GM19099 (cell line): ENCODE measurements around the gene RNGTT.

ENCODE experiments used
- POLR2A ChIP-seq: IDR thresholded peaks from 3 replicates; pipeline ENCODE4 v1.6.1; 2011; ENCODE audit warnings: low read depth; ENCODE audit not compliant: insufficient read length; ENCODE audit errors: extremely low read depth

Gene RNGTT

GRCh38 chr6:88679841-88680240 is 283.6 kb downstream of the RNGTT start:
- TF ChIP-seq POLR2A, result no peak

- TF ChIP-seq POLR2A, result no peak
Measured at GRCh38 chr6:88677356-88677755, 286.1 kb downstream of the RNGTT start.

GRCh38 chr6:88671624-88672023 is 291.8 kb downstream of the RNGTT start:
- no peak for TF ChIP-seq POLR2A

- no peak for TF ChIP-seq POLR2A
Measured at GRCh38 chr6:88670369-88670768, 293.0 kb downstream of the RNGTT start.

- no peak for TF ChIP-seq POLR2A
Measured at GRCh38 chr6:88669475-88669874, 293.9 kb downstream of the RNGTT start.

GRCh38 chr6:88666901-88667300 is 296.5 kb downstream of the RNGTT start:
- no peak for TF ChIP-seq POLR2A

- no peak for TF ChIP-seq POLR2A
Measured at GRCh38 chr6:88665131-88665530, 298.3 kb downstream of the RNGTT start.

GRCh38 chr6:88663801-88664200 is 299.6 kb downstream of the RNGTT start:
- TF ChIP-seq POLR2A, result no peak

- TF ChIP-seq POLR2A, result no peak
Measured at GRCh38 chr6:88662653-88663174, 300.7 kb downstream of the RNGTT start.

GRCh38 chr6:88662163-88662580 is 301.2 kb downstream of the RNGTT start:
- TF ChIP-seq POLR2A, result no peak

GRCh38 chr6:88661136-88661535 is 302.3 kb downstream of the RNGTT start:
- no peak for TF ChIP-seq POLR2A

- TF ChIP-seq POLR2A, result no peak
Measured at GRCh38 chr6:88655586-88655985, 307.8 kb downstream of the RNGTT start.

GRCh38 chr6:88653936-88654335 is 309.5 kb downstream of the RNGTT start:
- TF ChIP-seq POLR2A, result no peak

GRCh38 chr6:88651400-88651799 is 312.0 kb downstream of the RNGTT start:
- TF ChIP-seq POLR2A, result no peak

GRCh38 chr6:88650979-88651378 is 312.4 kb downstream of the RNGTT start:
- no peak for TF ChIP-seq POLR2A

- TF ChIP-seq POLR2A, result no peak
Measured at GRCh38 chr6:88650029-88650619, 313.3 kb downstream of the RNGTT start.
